WTC11 (cell line): ENCODE measurements around the gene TOR4A. TPM values are rescaled to one million over a fixed set of nuclear protein-coding genes. Genes with fewer than 3 reads are reported as not detected.
"Not testable (repeated sequence)": the region's sequence is repeated elsewhere in the genome, so short reads cannot be mapped to it uniquely, and the experiment has no call there.

Experiments
- ATAC-seq: fragments of 200-7000 bp; cut with Tn5 transposase; 2 replicates; pipeline ENCODE4 v1.10.0; 2021; ENCODE audit warnings: mild to moderate bottlenecking, moderate library complexity
- CTCF ChIA-PET: fragments of 300-600 bp; sonication (Branson Sonifier 250); formaldehyde crosslinking; loops from one replicate; lab custom pipeline; 2021; ENCODE audit warnings: antibody characterized with exemption; lab: Charles Lee
- POLR2A ChIA-PET: fragments of 350-600 bp; sonication (Branson Sonifier 250); formaldehyde crosslinking; loops from one replicate; lab custom pipeline; 2021; ENCODE audit warnings: antibody characterized with exemption; lab: Charles Lee
- DNase-seq: peaks from one replicate; pipeline ENCODE4 v3.0.0; 2021; ENCODE audit warnings: low spot score
- H3K27ac Mint-ChIP-seq: 2 replicates; pipeline ENCODE4 v1.8.0; 2021; ENCODE audit warnings: mixed read lengths
- H3K27me3 Mint-ChIP-seq: 2 replicates; pipeline ENCODE4 v1.8.0; 2021; ENCODE audit warnings: low read depth, mild to moderate bottlenecking, moderate library complexity, mixed read lengths
- H3K36me3 Mint-ChIP-seq: 2 replicates; pipeline ENCODE4 v1.8.0; 2021; ENCODE audit warnings: mixed read lengths
- H3K4me1 Mint-ChIP-seq: 2 replicates; pipeline ENCODE4 v1.8.0; 2022; ENCODE audit warnings: mixed read lengths
- H3K4me3 Mint-ChIP-seq: 2 replicates; pipeline ENCODE4 v1.8.0; 2021; ENCODE audit warnings: mild to moderate bottlenecking, moderate library complexity, mixed read lengths
- H3K9me3 Mint-ChIP-seq: 2 replicates; pipeline ENCODE4 v1.8.0; 2021; ENCODE audit warnings: mixed read lengths
- ATF2 ChIP-seq: sonication (generic); formaldehyde crosslinking; IDR thresholded peaks from 2 replicates; pipeline ENCODE4 v1.8.1; 2022; ENCODE audit warnings: low read depth, missing genetic modification reagents, borderline replicate concordance
- CREM ChIP-seq: sonication (generic); formaldehyde crosslinking; IDR thresholded peaks from 2 replicates; pipeline ENCODE4 v1.8.1; 2022; ENCODE audit warnings: mild to moderate bottlenecking, missing genetic modification reagents, moderate library complexity
- ELF4 ChIP-seq: sonication (generic); formaldehyde crosslinking; IDR thresholded peaks from 2 replicates; pipeline ENCODE4 v1.8.1; 2022; ENCODE audit warnings: low read depth, mild to moderate bottlenecking, moderate library complexity, missing genetic modification reagents
- FOXJ3 ChIP-seq: sonication (generic); formaldehyde crosslinking; IDR thresholded peaks from 2 replicates; pipeline ENCODE4 v1.9.0; 2021; ENCODE audit warnings: missing genetic modification reagents, mild to moderate bottlenecking, borderline replicate concordance
- HMGA2 ChIP-seq: fragments of 250-450 bp; sonication (Bioruptor Pico); IDR thresholded peaks from 2 replicates; pipeline ENCODE4 v1.4.0; 2021; ENCODE audit warnings: mild to moderate bottlenecking, moderate library complexity
- IRF2 ChIP-seq: sonication (generic); formaldehyde crosslinking; IDR thresholded peaks from 2 replicates; pipeline ENCODE4 v1.8.0; 2022; ENCODE audit warnings: low read depth, missing genetic modification reagents, borderline replicate concordance
- NFE2L1 ChIP-seq: sonication (generic); formaldehyde crosslinking; IDR thresholded peaks from 2 replicates; pipeline ENCODE4 v1.8.1; 2023; ENCODE audit warnings: missing genetic modification reagents
- NFYB ChIP-seq: sonication (generic); formaldehyde crosslinking; conservative IDR thresholded peaks from 2 replicates; pipeline ENCODE4 v1.8.0; 2022; ENCODE audit warnings: low read depth, missing genetic modification reagents
- TCF7 ChIP-seq: sonication (generic); formaldehyde crosslinking; IDR thresholded peaks from 2 replicates; pipeline ENCODE4 v1.8.0; 2022; ENCODE audit warnings: mild to moderate bottlenecking, low read depth, missing genetic modification reagents, moderate library complexity
- TEAD1 ChIP-seq: sonication (generic); formaldehyde crosslinking; IDR thresholded peaks from 2 replicates; pipeline ENCODE4 v1.8.0; 2022; ENCODE audit warnings: mild to moderate bottlenecking, missing genetic modification reagents
- ZNF281 ChIP-seq: sonication (generic); formaldehyde crosslinking; IDR thresholded peaks from 2 replicates; pipeline ENCODE4 v1.8.0; 2023; ENCODE audit warnings: mild to moderate bottlenecking, missing genetic modification reagents
- ZNF423 ChIP-seq: fragments of 250-450 bp; sonication (Bioruptor Pico); IDR thresholded peaks from 2 replicates; pipeline ENCODE4 v2.1.2; 2022; ENCODE audit warnings: mild to moderate bottlenecking, moderate library complexity
- total RNA-seq: library from RNA; stranded (reverse); gene quantifications from 3 replicates; pipeline ENCODE4 v1.2.3, GENCODE V29; 2021
- TF ChIP-seq, protein P1 (sequence below): sonication (generic); formaldehyde crosslinking; IDR thresholded peaks from 2 replicates; pipeline ENCODE4 v1.8.0; 2023; ENCODE audit warnings: missing genetic modification reagents

TOR4A gene
- total RNA-seq, 1 experiment from 2014 or later, result 7.3 TPM

GRCh38 chr9:137326445-137327065, 49.0 kb downstream of the TOR4A start:
- H3K4me3 Mint-ChIP-seq, result no peak overlapping the region
- TF ChIP-seq NFE2L1, result no peak
- TF ChIP-seq TCF7, result no peak
- no peak for TF ChIP-seq CREM
- TF ChIP-seq, protein P1, sequence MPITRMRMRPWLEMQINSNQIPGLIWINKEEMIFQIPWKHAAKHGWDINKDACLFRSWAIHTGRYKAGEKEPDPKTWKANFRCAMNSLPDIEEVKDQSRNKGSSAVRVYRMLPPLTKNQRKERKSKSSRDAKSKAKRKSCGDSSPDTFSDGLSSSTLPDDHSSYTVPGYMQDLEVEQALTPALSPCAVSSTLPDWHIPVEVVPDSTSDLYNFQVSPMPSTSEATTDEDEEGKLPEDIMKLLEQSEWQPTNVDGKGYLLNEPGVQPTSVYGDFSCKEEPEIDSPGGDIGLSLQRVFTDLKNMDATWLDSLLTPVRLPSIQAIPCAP (CRISPR knock-in tag), result no peak
- TF ChIP-seq ZNF423 (CRISPR knock-in tag), result no peak
- no peak for TF ChIP-seq FOXJ3 (CRISPR knock-in tag)
- TF ChIP-seq ZNF281 (CRISPR knock-in tag), result no peak
- TF ChIP-seq HMGA2 (CRISPR knock-in tag), result no peak
- TF ChIP-seq, all 79 proteins: peak for 0
- ATAC-seq (no peak), DNase-seq (no peak)
- ChIA-PET POLR2A (no interaction called here), CTCF (no interaction called here)
- Mint-ChIP-seq H3K4me1 (no peaks in the 10 kb centered on the region), H3K9me3 (peaks cover 22% of the 10 kb centered on the region), H3K27ac (no peak overlapping the region), H3K27me3 (peaks cover 5% of the 10 kb centered on the region; the same call in 1 of the 2 replicates), H3K36me3 (peaks cover 13% of the 10 kb centered on the region)

DNA sequence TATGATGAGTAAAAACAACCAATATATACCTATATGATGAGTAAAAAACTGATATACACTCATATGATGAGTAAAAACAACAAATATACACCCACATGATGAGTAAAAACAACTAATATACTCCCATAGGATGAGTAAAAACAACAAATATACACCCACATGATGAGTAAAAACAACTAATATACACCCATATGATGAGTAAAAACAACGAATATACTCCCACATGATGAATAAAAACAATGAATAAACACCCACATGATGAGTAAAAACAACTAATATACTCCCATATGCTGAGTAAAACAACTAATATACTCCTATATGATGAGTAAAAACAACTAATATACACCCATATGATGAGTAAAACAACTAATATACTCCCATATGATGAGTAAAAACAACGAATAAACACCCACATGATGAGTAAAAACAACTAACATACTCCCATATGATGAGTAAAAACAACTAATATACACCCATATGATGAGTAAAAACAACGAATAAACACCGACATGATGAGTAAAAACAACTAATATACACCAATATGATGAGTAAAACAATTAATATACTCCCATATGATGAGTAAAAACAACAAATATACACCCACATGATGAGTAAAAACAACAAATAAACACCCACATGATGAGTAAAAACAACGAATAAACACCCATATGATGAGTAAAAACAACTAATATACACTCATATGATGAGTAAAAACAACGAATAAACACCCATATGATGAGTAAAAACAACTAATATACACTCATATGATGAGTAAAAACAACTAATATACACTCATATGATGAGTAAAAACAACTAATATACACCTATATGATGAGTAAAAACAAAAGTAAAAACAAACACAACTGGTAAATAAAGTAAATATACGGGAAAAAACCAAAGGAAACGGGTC, 50.4 kb downstream of the TOR4A start:
- H3K4me1 Mint-ChIP-seq, H3K27me3 Mint-ChIP-seq, ATAC-seq, H3K4me3 Mint-ChIP-seq, POLR2A ChIA-PET, CTCF ChIA-PET, DNase-seq, H3K27ac Mint-ChIP-seq: not testable (repeated sequence)
- Mint-ChIP-seq H3K9me3 (peaks cover 29% of the 10 kb centered on the region), H3K36me3 (peaks cover 17% of the 10 kb centered on the region)

GRCh38 chr9:137329590-137329989, 52.1 kb downstream of the TOR4A start:
- H3K27me3 Mint-ChIP-seq, DNase-seq, POLR2A ChIA-PET, CTCF ChIA-PET, H3K4me3 Mint-ChIP-seq, H3K4me1 Mint-ChIP-seq, ATAC-seq, H3K27ac Mint-ChIP-seq: not testable (repeated sequence)
- peaks cover 17% of the 10 kb centered on the region for H3K36me3 Mint-ChIP-seq
- H3K9me3 Mint-ChIP-seq, result peaks cover 38% of the 10 kb centered on the region

DNA sequence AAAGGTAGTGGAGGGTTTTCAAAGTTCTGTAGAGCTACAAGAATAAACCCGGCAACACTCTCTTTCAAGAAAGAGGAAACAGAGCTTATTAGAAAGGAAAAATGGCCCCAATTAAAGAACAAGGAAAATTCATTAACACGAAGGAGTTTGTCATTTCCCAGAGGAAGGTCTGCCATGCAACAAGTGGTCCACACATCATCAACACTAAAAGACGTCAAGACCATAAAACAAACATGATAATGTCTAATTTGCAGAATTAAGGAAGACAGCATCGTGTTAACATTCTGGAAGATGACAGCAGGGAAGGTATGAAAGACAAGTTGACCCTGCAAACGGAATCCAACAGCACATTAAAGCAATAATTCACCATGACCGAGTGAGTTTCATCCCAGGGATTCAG, 53.2 kb downstream of the TOR4A start:
- TF ChIP-seq TEAD1 (no peak), IRF2 (CRISPR knock-in tag) (no peak), ATF2 (CRISPR knock-in tag) (no peak), ELF4 (CRISPR knock-in tag) (no peak), ZNF423 (CRISPR knock-in tag) (no peak), NFYB (CRISPR knock-in tag) (no peak)
- DNase-seq, result no peak
- no peak overlapping the region for H3K4me3 Mint-ChIP-seq
- ChIA-PET CTCF (no interaction called here), POLR2A (no interaction called here)
- no peaks in the 10 kb centered on the region for H3K4me1 Mint-ChIP-seq
- no peak overlapping the region for H3K27ac Mint-ChIP-seq
- peaks cover 21% of the 10 kb centered on the region for H3K36me3 Mint-ChIP-seq
- peaks cover 5% of the 10 kb centered on the region; the same call in 1 of the 2 replicates for H3K27me3 Mint-ChIP-seq
- H3K9me3 Mint-ChIP-seq, result peaks cover 44% of the 10 kb centered on the region
- no peak for ATAC-seq
